Measurements from ENCODE around the gene SLC9A3.

SLC9A3 gene

DNA sequence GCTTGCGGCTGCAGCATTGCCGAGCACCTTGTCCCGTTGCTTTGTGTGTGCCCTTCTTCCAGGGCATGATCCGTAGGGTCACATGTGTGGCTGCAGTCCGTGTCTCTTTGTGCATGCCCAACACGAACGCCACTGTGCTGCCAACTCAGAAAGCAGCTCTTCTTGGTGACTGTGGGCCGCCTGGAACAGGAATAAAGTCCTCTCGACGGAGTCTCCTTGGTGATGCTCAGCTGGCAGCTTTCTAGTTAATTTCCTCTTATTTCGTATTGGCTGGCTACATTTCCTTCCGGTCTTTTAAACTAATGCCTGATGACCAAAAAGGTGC, 75.5 kb downstream of the SLC9A3 start:
- TF ChIP-seq, protein P1, sequence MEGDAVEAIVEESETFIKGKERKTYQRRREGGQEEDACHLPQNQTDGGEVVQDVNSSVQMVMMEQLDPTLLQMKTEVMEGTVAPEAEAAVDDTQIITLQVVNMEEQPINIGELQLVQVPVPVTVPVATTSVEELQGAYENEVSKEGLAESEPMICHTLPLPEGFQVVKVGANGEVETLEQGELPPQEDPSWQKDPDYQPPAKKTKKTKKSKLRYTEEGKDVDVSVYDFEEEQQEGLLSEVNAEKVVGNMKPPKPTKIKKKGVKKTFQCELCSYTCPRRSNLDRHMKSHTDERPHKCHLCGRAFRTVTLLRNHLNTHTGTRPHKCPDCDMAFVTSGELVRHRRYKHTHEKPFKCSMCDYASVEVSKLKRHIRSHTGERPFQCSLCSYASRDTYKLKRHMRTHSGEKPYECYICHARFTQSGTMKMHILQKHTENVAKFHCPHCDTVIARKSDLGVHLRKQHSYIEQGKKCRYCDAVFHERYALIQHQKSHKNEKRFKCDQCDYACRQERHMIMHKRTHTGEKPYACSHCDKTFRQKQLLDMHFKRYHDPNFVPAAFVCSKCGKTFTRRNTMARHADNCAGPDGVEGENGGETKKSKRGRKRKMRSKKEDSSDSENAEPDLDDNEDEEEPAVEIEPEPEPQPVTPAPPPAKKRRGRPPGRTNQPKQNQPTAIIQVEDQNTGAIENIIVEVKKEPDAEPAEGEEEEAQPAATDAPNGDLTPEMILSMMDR (IDR thresholded peaks at IDR 0.05; ENCODE audit: insufficient read depth, low read depth, low read length, missing control alignments), result no peak
- no peak overlapping the region for H3K4me3 ChIP-seq (ENCODE audit: low read depth, low read length)
- DNase-seq (ENCODE audit: low read depth), result no peak

DNA sequence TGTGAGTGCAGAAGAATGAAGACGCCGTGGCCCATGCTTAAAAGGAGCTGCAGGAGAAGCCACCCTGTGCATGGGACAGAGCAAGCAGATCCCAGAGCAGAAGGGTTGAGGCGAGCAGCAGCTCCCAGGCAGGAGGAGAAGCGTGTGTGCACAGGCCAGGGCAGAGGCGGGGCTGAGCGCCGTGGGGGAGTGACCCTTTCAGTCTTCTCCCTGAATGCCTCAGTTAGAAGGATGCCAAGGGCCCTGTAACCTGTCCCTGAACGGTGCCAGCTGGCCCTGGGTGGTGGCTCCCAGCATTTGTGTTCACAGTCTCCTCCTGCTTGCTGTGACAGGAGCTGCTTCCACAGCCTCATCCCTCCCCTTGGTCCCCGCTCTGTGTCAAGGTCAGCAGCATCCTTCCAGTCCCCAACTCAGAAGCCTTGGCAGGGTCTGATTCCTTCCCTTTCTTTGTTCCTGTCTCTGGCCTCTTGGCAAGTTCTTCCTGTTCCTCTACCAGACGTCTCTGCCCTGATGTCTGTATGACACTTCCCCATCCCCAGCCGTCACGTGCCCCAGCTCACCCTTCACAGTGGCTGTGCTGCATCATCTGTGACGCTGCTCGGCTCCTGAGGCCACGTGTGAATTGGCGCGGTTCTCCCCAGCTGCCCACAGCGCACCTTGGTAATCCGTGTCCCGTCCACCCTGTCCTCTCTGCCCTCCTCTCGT, 76.0 kb downstream of the SLC9A3 start:
- no peak overlapping the region for H3K4me3 ChIP-seq (ENCODE audit: low read depth, low read length)
- DNase-seq (ENCODE audit: low read depth), result no peak
- TF ChIP-seq, protein P1 (IDR thresholded peaks at IDR 0.05; ENCODE audit: insufficient read depth, low read depth, low read length, missing control alignments), result no peak

DNA sequence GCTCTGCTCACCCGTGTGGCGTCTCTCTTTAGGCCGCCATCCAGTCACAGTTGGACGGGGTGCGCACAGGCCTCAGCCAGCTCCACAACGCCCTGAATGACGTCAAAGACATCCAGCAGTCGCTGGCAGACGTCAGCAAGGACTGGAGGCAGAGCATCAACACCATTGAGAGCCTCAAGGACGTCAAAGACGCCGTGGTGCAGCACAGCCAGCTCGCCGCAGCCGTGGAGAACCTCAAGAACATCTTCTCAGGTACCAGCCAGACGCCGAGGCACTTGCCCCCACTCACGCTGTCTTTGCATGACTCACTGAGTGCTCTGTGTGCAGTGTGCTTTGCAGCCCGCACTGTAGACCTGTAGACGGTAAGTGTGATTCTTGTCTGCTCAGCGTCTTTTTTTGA, 76.7 kb downstream of the SLC9A3 start:
- no peak overlapping the region for H3K4me3 ChIP-seq (ENCODE audit: low read depth, low read length)
- DNase-seq (ENCODE audit: low read depth), result no peak
- TF ChIP-seq, protein P1 (IDR thresholded peaks at IDR 0.05; ENCODE audit: insufficient read depth, low read depth, low read length, missing control alignments), result no peak

DNA sequence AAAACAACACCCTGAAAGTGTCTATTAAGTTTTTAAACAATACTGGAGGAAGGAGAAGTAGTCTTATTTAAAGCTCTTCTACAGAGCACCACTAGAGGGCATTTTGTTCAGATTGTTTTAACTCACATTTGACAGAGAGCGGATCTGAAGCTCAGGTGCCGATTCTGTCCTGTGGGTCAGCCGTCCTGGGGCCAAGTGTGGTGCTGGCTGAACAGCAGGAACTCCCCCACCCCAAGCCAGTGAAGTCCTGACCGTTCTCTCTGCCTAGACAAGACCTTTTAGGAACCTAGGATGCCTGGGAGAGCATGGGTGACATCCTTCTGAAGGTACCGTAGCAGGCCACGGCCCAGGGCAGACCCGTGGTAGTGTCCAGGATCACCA, 77.4 kb downstream of the SLC9A3 start:
- no peak overlapping the region for H3K4me3 ChIP-seq (ENCODE audit: low read depth, low read length)
- peak; percentile 60 for DNase-seq (ENCODE audit: low read depth)
- TF ChIP-seq, protein P1 (IDR thresholded peaks at IDR 0.05; ENCODE audit: insufficient read depth, low read depth, low read length, missing control alignments), result peak; percentile 60

DNA sequence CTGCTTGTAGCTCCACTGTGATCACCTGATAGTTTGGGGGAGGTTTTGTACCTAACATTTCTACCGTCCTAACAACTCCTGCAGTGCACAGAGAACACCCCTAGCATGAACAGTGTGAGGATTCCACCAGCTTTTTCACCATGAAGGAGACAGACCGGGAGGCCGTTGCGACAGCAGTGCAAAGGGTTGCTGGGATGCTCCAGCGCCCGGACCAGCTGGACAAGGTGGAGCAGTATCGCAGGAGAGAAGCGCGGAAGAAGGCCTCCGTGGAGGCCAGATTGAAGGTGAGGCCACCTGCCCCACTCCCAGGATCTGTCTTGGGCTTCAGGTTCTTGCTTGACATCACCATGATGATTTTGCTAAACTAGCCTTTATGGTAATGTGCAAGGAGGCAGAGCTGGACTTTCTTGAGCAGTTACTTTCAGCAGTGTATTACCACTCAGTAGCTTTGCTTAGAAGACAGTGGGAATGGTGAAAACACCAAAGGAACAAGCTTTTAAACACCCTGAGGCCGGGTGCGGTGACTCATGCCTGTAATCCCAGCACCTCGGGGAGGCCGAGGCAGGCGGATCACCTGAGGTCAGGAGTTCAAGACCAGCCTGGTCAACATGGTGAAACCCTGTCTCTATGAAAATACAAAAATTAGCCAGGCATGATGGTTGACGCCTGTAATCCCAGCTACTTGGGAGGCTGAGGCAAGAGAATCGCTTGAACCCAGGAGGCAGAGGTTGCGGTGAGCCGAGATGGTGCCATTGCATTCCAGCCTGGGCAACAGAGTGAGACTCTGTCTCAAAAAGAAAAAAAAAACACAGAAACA, 78.0 kb downstream of the SLC9A3 start:
- no peak for DNase-seq (ENCODE audit: low read depth)
- TF ChIP-seq, protein P1 (IDR thresholded peaks at IDR 0.05; ENCODE audit: insufficient read depth, low read depth, low read length, missing control alignments), result no peak
- no peak overlapping the region for H3K4me3 ChIP-seq (ENCODE audit: low read depth, low read length)

DNA sequence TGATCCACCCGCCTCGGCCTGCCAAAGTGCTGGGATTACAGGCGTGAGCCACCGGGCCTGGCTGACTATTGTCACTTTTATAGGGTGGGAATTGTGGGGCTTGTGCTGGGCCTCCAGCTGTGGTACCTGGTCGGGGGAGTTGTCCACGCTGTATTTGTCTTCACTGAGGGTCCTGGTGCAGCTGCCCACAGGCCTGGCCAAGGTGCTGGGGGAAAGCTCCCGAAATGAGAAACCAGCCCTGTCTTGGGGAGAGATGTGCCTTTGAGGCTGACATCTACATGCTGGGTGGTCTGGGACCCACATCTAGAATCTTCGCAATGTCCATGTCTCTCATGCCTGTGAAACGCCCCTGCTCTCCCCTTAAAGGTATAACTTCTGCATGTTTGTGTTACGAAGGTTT, 78.7 kb downstream of the SLC9A3 start:
- no peak for DNase-seq (ENCODE audit: low read depth)
- H3K4me3 ChIP-seq (ENCODE audit: low read depth, low read length), result no peak overlapping the region
- TF ChIP-seq, protein P1 (IDR thresholded peaks at IDR 0.05; ENCODE audit: insufficient read depth, low read depth, low read length, missing control alignments), result no peak

Measured in GM12865 (cell line).